ENCODE data around the gene DEK.
A peak's percentile ranks its signal among the peaks of the same experiment; 100 is the strongest.
"Not testable (repeated sequence)": the region's sequence is repeated elsewhere in the genome, so short reads cannot be mapped to it uniquely, and the experiment has no call there.

DEK gene, protein sequence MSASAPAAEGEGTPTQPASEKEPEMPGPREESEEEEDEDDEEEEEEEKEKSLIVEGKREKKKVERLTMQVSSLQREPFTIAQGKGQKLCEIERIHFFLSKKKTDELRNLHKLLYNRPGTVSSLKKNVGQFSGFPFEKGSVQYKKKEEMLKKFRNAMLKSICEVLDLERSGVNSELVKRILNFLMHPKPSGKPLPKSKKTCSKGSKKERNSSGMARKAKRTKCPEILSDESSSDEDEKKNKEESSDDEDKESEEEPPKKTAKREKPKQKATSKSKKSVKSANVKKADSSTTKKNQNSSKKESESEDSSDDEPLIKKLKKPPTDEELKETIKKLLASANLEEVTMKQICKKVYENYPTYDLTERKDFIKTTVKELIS
- long read RNA-seq, donor 1, transcript DEK-202 (11 exons, 3,427 nt) = major isoform, 19 of 70 reads
- long read RNA-seq, donor 1, partial matches to known transcripts = 46 of 70 reads
- long read RNA-seq, donor 1, other reads (novel, unspliced or antisense) = 0 of 70 reads
- long read RNA-seq, donor 2, transcript DEK-202 (11 exons, 3,427 nt) = major isoform, 8 of 72 reads
- long read RNA-seq, donor 2, transcript DEK-207 (4 exons, 661 nt) = minor isoform, 5 of 72 reads
- long read RNA-seq, donor 2, partial matches to known transcripts = 56 of 72 reads
- long read RNA-seq, donor 2, other reads (novel, unspliced or antisense) = 0 of 72 reads
- long read RNA-seq, donor 3, transcript DEK-202 (11 exons, 3,427 nt) = major isoform, 10 of 18 reads
- long read RNA-seq, donor 3, partial matches to known transcripts = 7 of 18 reads
- long read RNA-seq, donor 3, other reads (novel, unspliced or antisense) = 0 of 18 reads
- long read RNA-seq, donor 4, transcript DEK-202 (11 exons, 3,427 nt) = major isoform, 16 of 71 reads
- long read RNA-seq, donor 4, partial matches to known transcripts = 51 of 71 reads
- long read RNA-seq, donor 4, other reads (novel, unspliced or antisense) = 0 of 71 reads
- long read RNA-seq, donor 5, transcript DEK-202 (11 exons, 3,427 nt) = major isoform, 23 of 74 reads
- long read RNA-seq, donor 5, partial matches to known transcripts = 48 of 74 reads
- long read RNA-seq, donor 5, other reads (novel, unspliced or antisense) = 0 of 74 reads
- long read RNA-seq, donor 6, transcript DEK-207 (4 exons, 661 nt) = minor isoform, 5 of 94 reads
- long read RNA-seq, donor 6, transcript DEK-202 (11 exons, 3,427 nt) = major isoform, 11 of 94 reads
- long read RNA-seq, donor 6, partial matches to known transcripts = 77 of 94 reads
- long read RNA-seq, donor 6, other reads (novel, unspliced or antisense) = 0 of 94 reads
- long read RNA-seq, donor 7, transcript DEK-202 (11 exons, 3,427 nt) = major isoform, 11 of 160 reads
- long read RNA-seq, donor 7, partial matches to known transcripts = 141 of 160 reads
- long read RNA-seq, donor 7, other reads (novel, unspliced or antisense) = 0 of 160 reads
- long read RNA-seq, donor 8, transcript DEK-202 (11 exons, 3,427 nt) = major isoform, 13 of 52 reads
- long read RNA-seq, donor 8, partial matches to known transcripts = 35 of 52 reads
- long read RNA-seq, donor 8, other reads (novel, unspliced or antisense) = 0 of 52 reads

DNA sequence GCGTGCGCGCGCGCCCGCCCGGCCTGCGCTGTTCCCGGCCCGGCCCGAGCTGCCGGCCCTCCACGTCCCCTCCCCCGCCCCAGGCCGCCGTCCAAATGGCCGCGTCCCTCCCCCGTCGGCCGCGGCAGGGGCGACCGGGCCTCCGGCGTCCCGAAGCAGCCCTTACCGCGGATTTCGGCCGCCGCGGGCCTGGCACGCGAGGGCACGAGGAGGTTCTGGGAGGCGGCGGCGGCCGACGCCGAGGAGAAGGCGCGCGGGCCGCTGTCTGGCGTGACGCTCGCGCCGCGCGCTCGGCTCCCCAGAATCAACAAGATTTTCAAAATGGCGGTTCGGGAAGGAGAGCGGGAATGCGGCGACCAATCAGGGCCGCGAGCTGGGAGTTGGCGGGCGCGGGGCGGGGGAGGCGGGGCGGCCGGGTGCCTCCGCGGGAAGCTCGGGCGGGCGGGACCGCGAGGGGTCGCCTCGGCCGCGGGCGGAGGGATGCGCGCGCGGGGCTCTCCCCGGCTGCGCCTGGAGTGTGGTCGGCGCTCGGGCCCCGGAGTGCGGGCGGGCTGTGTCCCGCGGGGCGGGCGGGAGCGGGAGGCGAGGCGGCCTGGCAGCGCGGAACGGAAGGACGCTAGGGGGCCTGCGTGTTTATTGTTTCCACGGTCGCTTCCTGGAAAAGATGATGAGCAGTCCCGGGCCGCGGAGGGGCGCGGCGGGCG lies at the start of gene DEK:
Gene DEK (minus strand): TSS at position 312 of the 704 bp plus-strand sequence. CDS start 543 bp downstream, outside the sequence.
- peak; percentile 98 for DNase-seq

DNA sequence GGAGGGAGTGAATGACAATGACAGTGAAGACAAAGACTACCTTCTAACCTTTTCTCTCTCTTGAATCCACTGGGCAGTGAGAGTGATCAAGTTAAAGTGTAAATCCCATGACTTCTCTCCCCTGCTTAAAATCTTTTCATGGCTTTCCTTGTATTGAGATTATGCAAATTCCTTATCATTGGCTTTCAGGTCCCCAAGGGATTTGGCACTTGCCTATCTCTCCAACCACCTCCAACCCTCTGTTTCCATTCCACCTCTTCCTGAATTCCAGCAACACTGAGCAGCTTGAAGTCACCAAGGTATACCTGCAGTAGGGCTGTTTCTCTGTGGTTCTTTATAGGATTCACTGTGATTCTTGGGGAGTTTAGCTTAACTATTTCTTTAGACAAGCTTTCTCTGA lies 48.0 kb upstream of the DEK start:
- DNase-seq = no peak

DNA sequence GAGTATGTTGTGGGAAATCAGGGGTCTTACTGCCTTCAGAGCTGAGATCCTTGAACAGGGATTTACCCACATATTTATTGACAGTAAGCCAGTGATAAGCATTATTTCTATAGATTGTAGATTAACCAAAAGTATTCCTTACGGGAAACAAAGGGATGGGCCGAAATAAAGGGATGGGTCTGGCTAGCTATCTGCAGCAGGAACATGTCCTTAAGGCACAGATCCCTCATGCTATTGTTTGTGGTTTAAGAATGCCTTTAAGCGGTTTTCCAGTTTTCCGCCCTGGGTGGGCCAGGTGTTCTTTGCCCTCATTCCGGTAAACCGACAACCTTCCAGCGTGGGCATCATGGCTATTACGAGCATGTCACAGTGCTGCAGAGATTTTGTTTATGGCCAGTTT lies 45.7 kb upstream of the DEK start:
- not testable (repeated sequence) for DNase-seq

DNA sequence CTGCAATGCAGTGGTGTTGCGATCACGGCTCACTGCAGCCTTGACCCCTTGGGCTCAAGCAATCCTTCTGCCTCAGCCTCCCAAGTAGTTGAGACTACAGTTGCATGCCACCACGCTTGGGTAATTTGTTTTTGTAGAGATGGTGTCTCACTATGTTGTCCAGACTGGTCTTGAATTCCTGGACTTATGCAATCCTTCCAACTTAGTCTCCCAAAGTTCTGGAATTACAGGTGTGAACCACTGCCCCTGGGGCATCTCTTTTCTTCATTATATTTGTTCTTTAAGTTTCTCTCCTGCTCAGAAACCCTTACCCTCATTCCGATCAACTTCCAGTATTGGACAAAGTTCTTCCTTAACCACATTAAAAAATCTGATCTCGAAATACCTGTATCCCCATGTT lies 44.7 kb upstream of the DEK start:
- no peak for DNase-seq

DNA sequence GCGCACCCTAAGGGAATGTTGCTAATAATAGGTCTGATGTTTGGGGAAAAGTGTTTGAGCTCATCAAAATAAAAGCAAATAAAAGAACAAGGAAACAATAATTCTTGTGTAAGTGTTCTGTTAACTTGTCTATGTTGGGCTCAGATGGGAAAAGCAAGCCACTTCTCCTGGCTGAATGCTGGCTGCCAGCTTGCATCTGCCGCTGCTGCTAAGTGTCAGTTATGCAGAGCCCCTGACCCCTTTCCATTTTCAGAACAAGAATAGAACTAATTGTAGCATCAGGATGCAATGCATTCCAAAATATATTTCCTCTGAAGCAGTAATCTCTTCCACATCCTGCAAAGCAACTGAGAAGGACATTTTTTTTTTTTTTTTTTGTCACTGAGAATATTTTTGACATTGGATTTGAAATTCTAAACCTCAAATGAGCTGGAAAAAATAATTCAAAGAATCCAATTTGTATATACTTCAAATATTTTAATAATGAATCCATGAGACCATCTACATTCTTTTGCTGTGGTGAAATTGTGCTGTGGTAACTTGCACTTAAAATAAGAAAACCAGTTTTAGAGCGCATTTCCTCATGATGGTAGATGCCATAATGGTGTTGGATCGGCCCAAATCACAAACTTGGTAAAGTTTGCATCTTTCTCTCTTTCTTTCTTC lies 43.9 kb upstream of the DEK start:
- DNase-seq = no peak

DNA sequence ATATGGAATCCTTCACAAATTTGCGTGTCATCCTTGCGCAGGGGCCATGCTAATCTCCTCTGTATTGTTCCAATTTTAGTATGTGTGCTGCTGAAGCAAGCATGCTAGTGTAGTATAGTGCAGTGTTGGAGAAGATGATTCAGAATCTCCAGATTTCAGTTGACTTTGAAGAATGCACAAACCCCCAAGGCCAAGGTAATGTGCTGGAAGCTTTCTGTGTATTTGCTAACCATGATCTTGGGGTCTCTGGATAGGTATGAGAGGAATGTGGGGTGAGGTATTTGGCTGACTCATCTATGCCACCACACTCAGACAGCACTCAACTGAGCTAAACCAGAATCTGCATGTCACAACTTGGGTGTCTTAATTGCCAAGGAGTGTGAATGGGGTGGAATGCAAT lies 42.6 kb upstream of the DEK start:
- DNase-seq = no peak

DNA sequence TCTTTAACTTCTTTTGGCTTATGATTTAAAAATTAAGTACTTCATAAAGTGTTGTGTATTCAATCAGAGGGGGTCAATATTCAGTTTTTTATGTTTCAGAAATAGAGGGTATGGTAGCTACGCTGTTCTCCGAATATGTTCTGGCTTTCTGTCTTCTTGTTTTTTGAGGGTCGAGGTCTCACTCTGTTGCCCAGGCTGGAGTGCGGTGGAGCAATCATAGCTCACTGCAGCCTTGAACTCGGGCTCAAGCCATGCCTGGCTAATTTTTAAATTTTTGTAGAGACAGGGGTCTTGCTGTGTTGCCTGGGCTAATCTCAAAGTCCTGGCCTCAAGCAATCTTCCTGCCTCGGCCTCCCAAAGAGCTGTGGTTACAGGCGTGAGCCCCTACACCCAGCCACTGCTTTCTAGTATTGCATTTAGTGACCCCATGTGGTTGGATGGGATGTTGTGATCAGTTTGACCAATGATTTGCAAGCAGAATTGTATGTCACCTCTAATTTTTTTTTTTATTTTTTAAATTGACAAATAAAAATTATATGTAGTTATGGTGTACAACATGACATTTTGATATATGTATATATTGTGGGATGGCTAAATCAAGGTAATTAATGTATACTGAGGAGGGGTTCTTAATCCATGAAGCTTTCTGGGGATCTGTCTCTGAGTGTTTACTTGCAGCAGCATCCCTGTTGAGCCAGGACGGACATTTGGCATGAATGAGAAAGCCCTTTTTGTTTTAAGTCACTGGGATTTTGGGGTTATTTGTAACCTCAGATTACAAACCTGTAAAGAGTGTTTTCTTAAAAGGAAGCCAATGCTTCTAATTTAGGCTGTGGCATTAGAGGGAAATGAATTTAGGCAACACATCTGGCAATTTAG lies 38.5 kb upstream of the DEK start:
- DNase-seq = no peak

DNA sequence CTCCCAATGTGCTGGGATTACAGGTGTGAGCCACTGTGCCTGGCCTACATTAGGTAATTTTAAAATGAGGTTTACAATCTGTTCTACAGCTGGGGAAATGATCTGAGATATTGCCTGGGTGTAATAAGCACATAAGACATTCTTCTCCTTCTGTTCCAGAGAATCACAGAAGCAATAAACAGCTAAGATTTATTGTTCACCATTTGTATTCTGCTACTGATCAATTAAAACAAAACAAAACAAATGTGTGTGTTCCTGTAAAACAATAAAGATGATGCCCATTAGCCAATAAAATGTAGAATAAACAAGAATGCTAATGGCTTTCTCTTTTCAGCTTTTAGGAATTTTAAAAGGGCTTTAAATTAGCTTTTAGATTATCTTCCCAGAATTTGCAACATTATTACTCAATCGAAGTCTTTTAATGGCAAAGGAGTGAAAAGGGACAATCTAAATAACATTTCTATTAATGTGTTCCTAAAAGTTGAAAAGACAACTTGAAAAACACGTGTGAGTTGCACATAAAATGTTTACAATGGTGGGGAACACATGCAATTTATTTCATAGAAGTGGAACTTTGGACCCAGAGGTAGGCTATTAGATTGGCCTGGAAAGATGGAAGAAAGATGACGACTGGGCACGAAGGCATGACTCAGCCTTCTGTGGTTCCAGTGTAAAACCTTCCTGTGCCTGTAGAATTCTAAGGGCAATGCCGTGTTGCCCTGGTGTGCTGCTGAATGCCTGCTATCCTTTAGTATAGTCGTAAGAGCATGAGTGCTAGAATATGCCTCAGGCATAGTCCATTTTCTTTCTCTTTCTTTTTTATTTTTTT lies 29.0 kb upstream of the DEK start:
- no peak for DNase-seq

DNA sequence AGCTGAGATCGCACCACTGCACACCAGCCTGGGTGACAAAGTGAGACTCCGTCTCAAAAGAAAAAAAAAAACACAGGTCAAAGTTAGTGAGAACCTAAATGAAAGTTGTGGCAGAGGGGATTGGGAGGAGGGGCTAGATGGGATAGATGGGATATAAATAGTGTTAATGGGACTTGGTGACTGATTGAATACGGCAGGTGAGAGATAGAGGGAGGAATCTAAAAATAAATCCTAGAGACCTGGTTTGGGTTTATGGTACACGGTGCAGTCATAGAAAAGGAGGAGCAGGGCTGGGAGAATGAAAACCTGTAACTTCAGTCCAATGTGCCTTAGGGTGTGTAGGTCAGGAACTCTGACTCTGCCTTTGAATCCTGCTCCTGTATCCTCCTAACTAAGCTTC lies 25.0 kb upstream of the DEK start:
- DNase-seq = no peak

DNA sequence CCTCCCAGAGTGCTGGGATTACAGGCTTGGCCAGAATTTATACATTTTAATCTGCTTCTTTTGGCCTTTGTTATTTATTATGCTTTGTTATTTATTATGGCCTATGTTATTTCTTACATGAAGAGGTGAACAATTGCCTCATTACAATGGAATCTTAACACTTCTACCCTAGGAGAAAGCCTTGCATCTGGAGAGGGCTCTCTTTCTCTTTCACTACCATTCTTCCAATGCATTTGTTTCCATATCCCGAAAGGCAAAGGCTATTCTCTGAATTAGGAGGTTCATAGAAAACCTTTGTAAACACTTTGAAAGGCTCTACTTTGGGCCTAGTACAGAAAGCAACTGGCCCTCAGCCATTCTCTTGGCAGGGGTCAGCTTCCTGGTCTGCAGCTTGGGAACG lies 19.9 kb upstream of the DEK start:
- DNase-seq = no peak

DNA sequence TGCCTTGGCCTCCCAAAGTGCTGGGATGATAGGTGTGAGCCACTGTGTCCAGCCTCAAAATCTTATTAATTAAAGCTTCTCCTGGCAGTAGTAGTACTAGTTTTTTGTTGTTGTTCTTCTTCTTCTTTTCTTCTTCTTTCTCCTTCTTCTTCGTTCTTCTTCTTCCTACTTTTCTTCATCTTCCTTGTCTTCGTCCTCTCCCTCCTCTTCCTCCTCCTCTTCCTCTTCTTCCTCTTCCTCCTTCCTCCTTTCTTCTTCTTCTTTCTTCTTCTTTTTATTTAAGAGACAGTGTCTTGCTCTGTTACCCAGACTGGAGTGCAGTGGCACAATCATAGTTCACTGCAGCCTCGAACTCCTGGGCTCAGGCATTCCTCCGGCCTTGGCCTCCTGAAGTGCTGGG lies 17.2 kb upstream of the DEK start:
- no peak for DNase-seq

DNA sequence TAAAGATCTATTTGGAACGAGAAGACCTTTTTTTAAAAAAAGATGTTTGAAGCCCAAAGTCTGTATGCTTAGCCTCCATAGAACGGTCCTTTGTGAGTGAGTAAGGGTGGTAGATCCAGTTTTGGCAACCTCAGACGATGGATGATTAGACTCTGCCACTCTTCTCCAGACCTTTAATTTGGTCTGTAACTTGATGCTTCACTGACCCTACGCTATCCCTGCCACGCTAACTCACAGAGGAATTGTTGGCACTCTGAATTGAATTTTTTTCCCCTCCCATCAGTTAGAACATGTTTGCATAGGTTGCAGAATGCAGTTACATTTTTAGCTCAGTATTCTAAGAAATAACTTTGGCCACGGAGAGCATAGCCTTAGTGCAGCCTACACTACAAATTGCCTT lies 15.8 kb upstream of the DEK start:
- no peak for DNase-seq

DNA sequence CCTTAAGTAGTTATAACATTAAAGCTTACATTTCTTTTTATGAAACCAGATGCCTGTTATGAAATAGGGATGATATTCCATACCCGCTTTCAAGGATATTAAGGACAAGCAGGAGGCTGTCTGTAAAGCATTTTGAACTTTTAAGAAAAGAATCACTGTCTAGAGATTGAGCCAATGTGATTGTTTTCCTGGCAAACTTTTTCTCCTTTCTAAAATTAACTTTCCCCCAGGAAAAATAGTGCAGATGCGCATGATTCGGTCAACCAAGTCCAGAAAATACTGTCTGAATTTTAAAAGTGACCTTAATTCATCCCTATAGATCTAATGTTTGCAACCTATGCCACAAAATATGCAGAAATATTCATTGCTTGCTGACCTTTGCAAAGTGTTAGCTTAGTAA lies 15.1 kb upstream of the DEK start:
- DNase-seq = no peak

DNA sequence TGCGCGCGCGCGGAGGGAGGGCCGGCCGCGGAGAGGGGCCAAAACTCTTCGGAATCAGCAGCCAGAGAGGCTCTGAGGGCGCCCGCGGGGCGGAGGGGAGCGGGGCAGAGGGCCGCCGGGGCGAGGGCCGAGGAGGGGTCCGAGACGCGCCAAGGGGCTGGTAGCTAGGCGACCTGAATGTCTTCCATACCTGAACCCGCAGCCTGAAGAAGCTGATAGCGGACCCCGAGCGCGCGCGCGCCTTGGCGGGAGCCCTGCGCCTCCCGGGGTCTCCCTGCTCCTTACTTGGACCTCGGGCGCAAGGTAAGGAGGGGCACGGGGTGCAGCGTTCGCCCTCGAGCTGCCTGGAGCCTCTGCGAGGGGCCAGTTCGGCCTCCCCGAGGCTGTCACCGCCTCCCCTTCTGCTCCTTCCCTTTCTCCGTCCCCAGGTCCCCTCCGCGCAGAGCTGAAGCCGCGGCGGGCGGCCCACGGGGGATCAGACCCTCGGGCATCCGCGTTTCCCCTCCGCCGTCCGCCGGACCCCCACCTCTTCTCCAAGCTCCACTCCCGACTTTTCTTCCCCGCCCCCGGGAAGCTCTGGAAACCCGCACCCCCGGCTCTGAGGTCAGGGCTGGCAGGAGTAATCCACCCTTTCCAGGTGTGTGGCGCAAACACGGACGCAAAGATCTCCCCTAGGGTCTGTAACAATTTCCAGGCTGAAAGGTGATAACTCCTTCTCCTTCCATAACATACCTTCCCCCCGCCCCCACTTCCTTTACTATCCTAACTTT lies 13.1 kb upstream of the DEK start:
- peak; percentile 68 for DNase-seq

DNA sequence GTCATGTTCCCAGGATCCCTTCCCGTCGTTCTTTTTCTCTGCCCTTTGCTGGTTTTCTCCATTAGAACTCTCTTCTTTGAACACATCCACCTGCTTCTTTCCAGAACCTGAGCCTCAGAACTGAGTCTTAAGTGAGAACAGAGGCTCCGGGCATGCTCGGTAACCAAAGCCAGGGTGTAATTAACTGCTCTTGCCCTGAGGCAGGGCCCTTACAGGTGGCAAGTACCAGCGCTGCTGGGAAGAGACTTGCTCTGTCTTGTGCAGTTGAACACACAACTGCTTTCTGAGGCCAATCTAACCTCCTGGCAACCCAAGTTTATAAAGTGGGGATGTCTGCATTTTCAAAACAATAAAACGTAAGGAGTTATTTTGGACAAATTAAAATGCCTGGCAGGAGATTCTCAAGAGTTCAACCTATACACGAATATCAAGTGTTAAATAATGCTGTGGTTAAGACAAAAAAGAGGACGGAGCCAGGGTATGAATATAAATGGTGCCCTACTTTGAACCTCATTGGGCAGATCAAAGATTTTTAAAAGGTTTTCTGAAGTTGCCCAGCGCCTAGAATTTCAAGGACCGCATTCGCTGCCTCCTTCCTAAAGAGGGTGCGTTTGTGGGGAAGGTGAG lies 12.4 kb upstream of the DEK start:
- DNase-seq = no peak

DNA sequence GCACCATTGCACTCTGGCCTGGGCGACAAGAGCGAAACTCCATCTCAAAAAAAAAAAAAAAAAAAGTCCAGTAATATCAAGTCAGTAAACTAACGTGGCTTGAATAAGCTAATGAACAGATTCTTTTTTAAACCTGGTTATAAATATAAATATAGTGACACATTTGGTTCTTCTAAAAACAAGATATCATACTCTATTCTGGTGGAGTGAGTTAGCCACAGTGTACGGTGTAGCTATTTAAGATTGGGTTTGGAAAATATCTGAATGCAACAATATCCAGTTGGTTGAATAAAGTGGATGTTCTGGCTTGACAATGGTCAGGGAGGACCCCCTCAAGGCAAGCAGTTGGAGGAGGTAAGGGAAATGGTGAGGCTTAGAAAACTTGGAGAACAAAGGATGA lies 5.9 kb upstream of the DEK start:
- DNase-seq = no peak

DNA sequence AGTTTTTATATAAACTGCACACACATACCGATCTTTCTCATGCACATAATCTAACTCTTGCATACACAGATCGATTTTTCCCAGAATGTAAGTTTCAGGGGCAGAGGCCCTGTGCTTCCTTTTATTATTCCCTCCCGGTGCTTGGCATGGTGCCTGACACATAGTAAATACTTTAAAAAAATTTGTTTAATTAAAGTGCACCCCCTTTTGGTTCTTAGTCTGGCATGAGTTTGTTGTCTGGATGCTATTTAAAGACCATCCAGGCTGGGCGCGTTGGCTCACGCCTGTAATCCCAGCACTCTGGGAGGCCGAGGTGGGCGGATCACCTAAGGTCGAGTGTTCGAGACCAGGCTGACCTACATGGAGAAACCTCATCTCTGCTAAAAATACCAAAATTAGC lies 5.4 kb upstream of the DEK start:
- DNase-seq = no peak

DNA sequence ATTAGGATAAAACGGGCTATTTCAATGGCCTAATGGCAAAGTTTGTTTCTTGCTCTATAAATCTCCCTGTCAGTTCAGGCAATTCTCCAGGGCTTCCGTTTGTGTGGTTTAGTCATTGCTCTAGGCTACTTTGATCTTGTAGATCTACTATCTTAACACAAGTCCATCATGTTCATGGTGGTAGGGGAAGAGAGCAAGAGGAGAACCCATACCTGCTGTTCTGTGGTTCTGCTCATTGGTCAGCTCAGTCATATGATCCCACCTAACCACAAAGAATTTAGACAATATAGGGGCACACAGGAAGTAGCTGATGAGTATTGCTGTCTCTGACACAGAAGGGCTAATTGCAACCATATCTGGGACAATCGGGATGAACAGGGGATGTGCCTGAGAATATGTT lies 4.9 kb upstream of the DEK start:
- DNase-seq = no peak

Measured in right kidney (tissue), 9 donors.